ENCODE measurements around the gene LRFN4.

The LRFN4 gene

GRCh38 chr11:66858939-66859685, 2.2 kb downstream of the LRFN4 start:
- no peak for TF ChIP-seq CTCF (IDR thresholded peaks at IDR 0.05; ENCODE audit: control insufficient read depth, insufficient read depth, low read depth, low read length, missing control alignments)
- H3K4me3 ChIP-seq (ENCODE audit: control insufficient read depth, low read depth, low read length): no peak overlapping the region
- DNase-seq (ENCODE audit: low read depth): no peak

- no peak for DNase-seq (ENCODE audit: low read depth)
- no peak overlapping the region for H3K4me3 ChIP-seq (ENCODE audit: control insufficient read depth, low read depth, low read length)
- no peak for TF ChIP-seq CTCF (IDR thresholded peaks at IDR 0.05; ENCODE audit: control insufficient read depth, insufficient read depth, low read depth, low read length, missing control alignments)
Observed at GRCh38 chr11:66859686-66860448, 3.0 kb downstream of the LRFN4 start.

GRCh38 chr11:66860449-66860831, 3.6 kb downstream of the LRFN4 start:
- no peak for TF ChIP-seq CTCF (IDR thresholded peaks at IDR 0.05; ENCODE audit: control insufficient read depth, insufficient read depth, low read depth, low read length, missing control alignments)
- H3K4me3 ChIP-seq (ENCODE audit: control insufficient read depth, low read depth, low read length): no peak overlapping the region
- DNase-seq (ENCODE audit: low read depth): no peak

- no peak overlapping the region for H3K4me3 ChIP-seq (ENCODE audit: control insufficient read depth, low read depth, low read length)
- DNase-seq (ENCODE audit: low read depth): no peak
Observed at GRCh38 chr11:66861038-66861773, 4.3 kb downstream of the LRFN4 start.

GRCh38 chr11:66861774-66862558, 5.1 kb downstream of the LRFN4 start:
- no peak for DNase-seq (ENCODE audit: low read depth)
- no peak for TF ChIP-seq CTCF (IDR thresholded peaks at IDR 0.05; ENCODE audit: control insufficient read depth, insufficient read depth, low read depth, low read length, missing control alignments)
- H3K4me3 ChIP-seq (ENCODE audit: control insufficient read depth, low read depth, low read length): no peak overlapping the region

More at GRCh38 chr11:66861038-66861773, 4.3 kb downstream of the LRFN4 start:
- no peak for TF ChIP-seq CTCF (IDR thresholded peaks at IDR 0.05; ENCODE audit: control insufficient read depth, insufficient read depth, low read depth, low read length, missing control alignments)

GRCh38 chr11:66862559-66863037, 5.7 kb downstream of the LRFN4 start:
- DNase-seq (ENCODE audit: low read depth): no peak
- no peak for TF ChIP-seq CTCF (IDR thresholded peaks at IDR 0.05; ENCODE audit: control insufficient read depth, insufficient read depth, low read depth, low read length, missing control alignments)
- H3K4me3 ChIP-seq (ENCODE audit: control insufficient read depth, low read depth, low read length): no peak overlapping the region
